ENCODE results near the gene HTR7. TPM values are rescaled to one million over a fixed set of nuclear protein-coding genes. Genes with fewer than 3 reads are reported as not detected.
A peak's percentile ranks its signal among the peaks of the same experiment; 100 is the strongest.

HTR7 gene
- total RNA-seq, 4 donors from 2014 or later: 0.53 to 2.7 (median 1.2) TPM

- Histone ChIP-seq H3K36me3 (no peaks in the 10 kb centered on the region), H3K27ac (no peak overlapping the region), H3K4me3 (no peak overlapping the region), H3K27me3 (no peaks in the 10 kb centered on the region), H3K4me1 (no peaks in the 10 kb centered on the region), H3K9me3 (no peaks in the 10 kb centered on the region)
- 61 to 68% methylated on average over 9 of the region's 9 CpGs for WGBS, 2 donors
- peak in 5 of 6 experiments; percentile 46 to 72 (median 68) for TF ChIP-seq CTCF (IDR thresholded peaks at IDR 0.05)
- no peak for TF ChIP-seq POLR2A (IDR thresholded peaks at IDR 0.05)
- no peak for DNase-seq
- intact Hi-C loops (cut with DNase I): no loop called here
Observed at GRCh38 chr10:90787393-90788198, 70.2 kb downstream of the HTR7 start.

DNA sequence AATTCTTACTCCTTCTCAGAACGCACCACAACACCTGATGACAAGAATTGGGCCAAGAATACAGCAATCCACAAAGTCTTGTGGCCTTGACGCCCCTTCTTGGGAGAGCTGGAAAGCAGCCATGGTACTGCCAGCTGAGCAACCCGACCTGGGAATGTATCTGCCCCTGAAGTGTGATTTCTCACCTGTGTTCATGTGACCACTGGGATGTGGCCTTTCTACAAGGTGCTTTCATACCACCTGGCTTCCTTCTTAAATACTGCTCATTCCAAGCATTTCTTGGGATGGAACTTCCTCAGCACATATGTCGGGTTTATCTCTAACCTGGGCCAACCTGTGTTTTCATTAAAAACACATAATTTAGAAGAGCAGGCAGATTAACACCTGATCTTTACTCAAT lies 72.1 kb downstream of the HTR7 start:
- Histone ChIP-seq H3K27ac (no peak overlapping the region), H3K9me3 (no peaks in the 10 kb centered on the region), H3K36me3 (no peaks in the 10 kb centered on the region), H3K4me3 (no peak overlapping the region), H3K4me1 (no peaks in the 10 kb centered on the region), H3K27me3 (no peaks in the 10 kb centered on the region)
- TF ChIP-seq POLR2A (IDR thresholded peaks at IDR 0.05) (no peak), CTCF (IDR thresholded peaks at IDR 0.05) (no peak)
- intact Hi-C loops (cut with DNase I): no loop called here
- 69 to 79% methylated on average over 4 of the region's 4 CpGs for WGBS, 2 donors
- no peak for DNase-seq

DNA sequence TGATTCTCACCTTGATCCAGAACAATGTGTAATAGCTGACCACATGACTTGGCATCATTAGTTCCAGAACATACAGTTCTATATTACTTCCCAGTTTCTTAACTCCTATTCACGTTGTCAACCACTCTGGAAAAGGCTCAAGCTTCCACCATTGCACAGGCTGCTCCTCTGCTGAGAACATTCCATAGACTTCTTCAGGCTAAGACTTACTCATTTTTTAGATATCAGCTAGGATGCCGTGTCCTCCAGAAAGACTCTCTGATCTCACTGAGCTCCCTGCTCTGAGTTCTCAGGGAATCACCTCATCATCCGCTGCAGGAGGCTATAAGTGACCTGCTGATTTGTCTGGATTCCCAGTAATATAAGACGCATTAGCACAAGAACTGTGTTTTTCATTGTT lies 73.1 kb downstream of the HTR7 start:
- DNase-seq: no peak
- Histone ChIP-seq H3K36me3 (no peaks in the 10 kb centered on the region), H3K4me1 (no peaks in the 10 kb centered on the region), H3K9me3 (no peaks in the 10 kb centered on the region), H3K27me3 (no peaks in the 10 kb centered on the region), H3K4me3 (no peak overlapping the region), H3K27ac (no peak overlapping the region)
- intact Hi-C loops (cut with DNase I): no loop called here
- 62 to 93% methylated on average over 4 of the region's 4 CpGs for WGBS, 2 donors
- TF ChIP-seq POLR2A (IDR thresholded peaks at IDR 0.05) (no peak), CTCF (IDR thresholded peaks at IDR 0.05) (no peak)

DNA sequence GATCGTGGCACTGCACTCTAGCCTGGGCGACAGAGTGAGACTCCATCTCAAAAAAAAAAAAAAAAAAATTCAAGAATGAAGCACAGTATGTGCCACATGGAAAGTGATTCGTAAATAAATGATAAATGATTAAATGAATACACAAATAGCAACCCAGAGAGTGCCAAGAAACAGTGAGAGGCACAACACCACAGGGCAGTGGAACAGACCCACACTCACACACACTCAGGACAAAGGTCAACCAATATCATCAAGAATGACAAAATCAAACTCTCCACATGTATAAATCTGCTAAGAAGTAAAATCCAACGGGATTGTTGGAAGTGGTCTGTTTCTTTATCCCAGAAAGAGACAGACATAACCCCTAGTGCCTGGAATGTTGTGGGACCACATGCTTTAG lies 77.4 kb downstream of the HTR7 start:
- Histone ChIP-seq H3K27me3 (no peaks in the 10 kb centered on the region), H3K4me3 (no peak overlapping the region), H3K4me1 (no peaks in the 10 kb centered on the region), H3K27ac (no peak overlapping the region), H3K9me3 (no peaks in the 10 kb centered on the region), H3K36me3 (no peaks in the 10 kb centered on the region)
- intact Hi-C loops (cut with DNase I): no loop called here
- WGBS, 2 donors: 81 to 83% methylated on average over 4 of the region's 4 CpGs
- TF ChIP-seq CTCF (IDR thresholded peaks at IDR 0.05) (no peak), POLR2A (IDR thresholded peaks at IDR 0.05) (no peak)
- DNase-seq: no peak

GRCh38 chr10:90779548-90779947 lies 78.3 kb downstream of the HTR7 start:
- DNase-seq: no peak
- H3K9me3 ChIP-seq: no peaks in the 10 kb centered on the region
- intact Hi-C loops (cut with DNase I): no loop called here
- TF ChIP-seq POLR2A (IDR thresholded peaks at IDR 0.05) (no peak), CTCF (IDR thresholded peaks at IDR 0.05) (peak in 2 of 6 experiments; percentile 18 to 59)
- no peak overlapping the region for H3K4me3 ChIP-seq
- H3K27me3 ChIP-seq: no peaks in the 10 kb centered on the region
- no peak overlapping the region for H3K27ac ChIP-seq
- no peaks in the 10 kb centered on the region for H3K4me1 ChIP-seq
- 62 to 64% methylated on average over 3 of the region's 3 CpGs for WGBS, 2 donors
- no peaks in the 10 kb centered on the region for H3K36me3 ChIP-seq
